Measurements from ENCODE around the gene WNT4.
A peak's percentile ranks its signal among the peaks of the same experiment; 100 is the strongest.

WNT4 gene

DNA sequence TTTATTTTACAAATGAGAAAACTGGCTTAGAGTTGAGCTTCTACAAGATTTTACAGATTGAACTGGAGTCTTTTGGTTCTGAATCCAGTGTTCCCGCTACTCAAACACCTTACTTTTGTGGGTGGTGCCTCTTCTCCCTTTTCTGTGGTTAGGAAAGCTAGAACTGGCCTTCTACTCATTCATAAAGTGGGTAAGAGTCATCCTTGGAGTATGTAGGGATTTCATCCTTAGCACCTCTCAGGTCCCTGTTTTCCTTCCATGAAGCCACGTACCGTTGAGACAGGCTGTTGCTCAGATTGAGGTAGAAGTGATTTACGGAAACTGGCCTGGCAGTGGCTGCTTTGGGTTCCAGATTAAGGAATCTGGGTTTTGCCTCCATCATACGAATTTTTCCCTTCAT, 35.8 kb downstream of the WNT4 start:
- no peak for DNase-seq

DNA sequence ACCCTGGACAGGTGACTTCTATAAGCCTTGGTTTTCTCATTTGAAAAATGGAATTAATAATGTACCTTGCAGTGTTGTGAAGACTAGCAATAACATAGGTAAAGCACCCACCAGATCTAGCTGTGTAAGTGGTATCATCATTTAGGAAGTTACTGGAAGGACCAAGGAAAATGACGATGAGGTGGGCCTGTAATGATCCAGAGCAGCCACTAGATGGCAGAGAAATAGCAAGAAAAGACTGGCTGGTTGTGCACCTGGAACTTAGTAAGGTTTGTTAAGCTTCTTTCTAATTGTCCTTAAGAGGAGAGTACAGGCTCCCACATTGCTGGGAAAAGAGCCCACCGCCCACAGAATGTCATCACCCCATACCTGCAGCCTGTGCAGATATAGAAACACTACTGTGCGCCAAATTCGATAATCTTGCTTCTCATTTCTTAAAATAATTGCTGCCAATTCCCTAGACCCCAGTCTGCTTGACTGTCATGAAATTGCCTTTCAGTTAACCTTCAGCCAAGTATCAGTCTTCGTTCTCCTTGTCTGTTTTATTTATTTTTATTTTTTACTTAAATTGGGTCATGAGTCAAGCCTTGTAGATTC, 37.2 kb downstream of the WNT4 start:
- no peak for DNase-seq

DNA sequence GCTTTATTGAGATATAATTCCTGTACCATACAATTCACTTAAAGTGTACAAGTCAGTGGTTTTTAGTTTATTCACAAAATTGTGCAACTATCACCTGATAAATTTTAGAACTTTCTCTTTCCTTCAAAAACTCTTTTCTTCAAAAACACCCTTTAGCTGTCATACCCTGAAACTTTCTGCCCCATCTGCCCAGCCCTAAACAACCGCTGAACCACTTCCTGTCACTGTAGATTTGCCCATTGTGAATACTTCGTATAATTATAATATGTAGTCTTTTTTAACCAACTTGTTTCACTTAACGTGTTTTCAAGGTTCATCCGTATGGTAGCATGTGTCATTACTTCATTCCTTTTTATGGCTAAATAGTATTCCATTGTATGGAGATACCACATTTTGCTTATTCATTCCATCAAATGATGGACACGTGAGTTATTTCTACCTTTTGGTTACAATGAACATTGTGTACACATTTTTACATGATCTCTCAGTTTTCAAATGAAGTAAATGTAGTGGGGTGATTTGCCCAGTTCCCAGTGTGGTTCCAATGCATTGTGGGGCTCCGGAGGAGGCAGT, 37.9 kb downstream of the WNT4 start:
- DNase-seq: no peak

DNA sequence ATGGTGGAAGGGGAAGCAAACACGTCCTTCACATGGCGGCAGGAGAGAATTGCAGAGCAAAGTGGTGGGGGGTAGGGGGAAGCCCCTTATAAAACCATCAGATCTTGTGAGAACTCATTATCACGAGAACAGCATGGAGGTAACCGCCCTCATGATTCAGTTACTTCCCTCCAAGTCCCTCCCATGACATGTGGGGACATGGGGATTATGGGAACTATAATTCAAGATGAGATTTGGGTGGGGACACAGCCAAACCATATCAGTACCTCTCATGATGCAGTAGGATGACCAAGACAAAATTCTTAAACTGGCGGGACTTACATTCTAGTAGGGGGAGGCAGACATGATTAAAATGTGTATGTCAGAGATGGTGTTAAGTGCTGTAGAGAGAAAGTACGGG, 38.8 kb downstream of the WNT4 start:
- DNase-seq: no peak

DNA sequence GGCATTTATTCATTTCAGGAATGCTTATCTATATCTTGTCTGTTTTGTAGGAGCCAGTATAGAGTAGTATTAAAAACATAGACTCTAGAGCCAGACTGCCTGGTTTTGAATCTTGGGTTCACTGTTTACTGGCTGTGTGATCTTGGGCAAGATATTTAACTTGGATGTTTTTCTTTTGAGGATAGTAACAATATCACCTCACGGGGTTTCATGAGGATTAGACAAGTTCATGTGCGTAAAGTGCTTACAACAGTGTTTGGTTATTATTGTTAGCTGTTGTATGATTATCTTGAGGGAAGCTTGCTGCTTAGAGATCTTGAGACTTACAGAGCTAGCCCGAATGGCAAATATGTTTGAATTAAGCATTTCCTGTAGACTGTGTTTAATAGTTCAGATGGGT, 40.2 kb downstream of the WNT4 start:
- no peak for DNase-seq

DNA sequence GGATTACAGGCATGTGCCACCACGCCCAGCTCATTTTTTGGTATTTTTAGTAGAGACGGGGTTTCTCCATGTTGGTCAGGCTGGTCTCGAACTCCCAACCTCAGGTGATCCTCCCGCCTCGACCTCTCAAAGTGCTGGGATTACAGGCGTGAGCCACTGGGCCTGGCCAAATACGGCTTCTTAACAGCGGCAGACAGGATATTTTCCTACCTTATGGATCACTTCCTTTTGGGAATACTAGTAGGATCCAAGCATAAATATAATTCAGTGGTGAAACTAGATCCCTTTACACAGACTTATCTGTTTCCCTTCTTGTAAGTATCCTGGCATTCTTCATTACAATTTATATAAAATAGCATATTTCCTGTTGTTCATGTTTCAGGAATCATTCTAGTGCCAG, 40.9 kb downstream of the WNT4 start:
- no peak for DNase-seq

DNA sequence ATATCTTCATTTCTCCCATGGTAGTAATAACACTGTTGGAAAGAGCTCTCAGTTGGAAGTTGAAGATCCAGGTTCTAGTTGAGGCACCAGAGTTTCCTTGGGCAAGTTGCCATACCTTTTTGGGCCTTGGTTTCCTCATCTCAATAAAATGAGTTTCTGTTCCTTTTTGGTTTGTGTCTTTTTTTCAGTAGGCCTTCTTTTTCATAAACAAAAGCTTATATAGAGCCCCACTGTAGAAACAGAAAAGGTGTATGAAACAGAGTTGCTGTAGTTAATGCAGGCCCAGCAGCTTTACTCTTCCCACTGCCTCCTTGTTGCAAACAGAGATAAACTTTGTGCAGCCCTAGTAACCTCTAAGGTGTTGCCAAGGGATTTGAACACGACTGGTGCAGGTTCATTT, 41.7 kb downstream of the WNT4 start:
- DNase-seq: no peak

DNA sequence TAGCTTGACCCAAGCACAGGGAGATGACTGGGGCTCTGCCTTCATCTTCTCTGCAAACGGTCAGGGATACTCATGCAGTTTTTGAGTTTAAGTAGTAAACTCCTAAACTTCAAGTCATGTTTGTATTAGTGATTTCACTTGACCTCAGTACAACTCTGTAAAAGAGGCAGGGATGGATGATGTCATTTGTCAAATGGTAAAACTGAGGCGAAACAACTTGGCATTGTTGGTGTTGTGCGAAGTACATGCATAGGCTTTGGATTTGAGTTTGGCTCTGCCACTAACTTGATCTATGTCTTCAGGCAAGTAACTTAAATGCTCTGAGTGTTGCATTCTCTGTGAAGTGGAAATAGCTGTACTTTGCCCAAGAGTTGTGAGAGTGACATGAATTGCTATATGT, 42.7 kb downstream of the WNT4 start:
- no peak for DNase-seq

DNA sequence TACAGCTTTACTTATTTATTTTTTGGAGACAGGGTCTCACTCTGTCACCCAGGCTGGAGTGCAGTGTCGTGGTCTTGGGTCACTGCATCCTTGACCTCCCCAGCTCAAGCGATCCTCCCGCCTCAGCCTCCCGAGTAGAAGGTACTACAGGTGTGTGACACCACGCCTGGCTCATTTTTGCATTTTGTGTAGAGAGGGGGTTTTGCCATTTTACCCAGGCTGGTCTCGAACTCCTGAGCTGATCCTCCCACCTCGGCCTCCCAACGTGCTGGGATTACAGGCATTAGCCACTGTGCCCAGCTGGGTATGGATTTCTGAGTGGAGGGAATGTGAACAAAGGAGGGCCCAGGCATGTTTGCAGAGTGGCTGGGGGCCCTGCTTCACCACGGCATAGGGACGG, 44.1 kb downstream of the WNT4 start:
- no peak for DNase-seq

DNA sequence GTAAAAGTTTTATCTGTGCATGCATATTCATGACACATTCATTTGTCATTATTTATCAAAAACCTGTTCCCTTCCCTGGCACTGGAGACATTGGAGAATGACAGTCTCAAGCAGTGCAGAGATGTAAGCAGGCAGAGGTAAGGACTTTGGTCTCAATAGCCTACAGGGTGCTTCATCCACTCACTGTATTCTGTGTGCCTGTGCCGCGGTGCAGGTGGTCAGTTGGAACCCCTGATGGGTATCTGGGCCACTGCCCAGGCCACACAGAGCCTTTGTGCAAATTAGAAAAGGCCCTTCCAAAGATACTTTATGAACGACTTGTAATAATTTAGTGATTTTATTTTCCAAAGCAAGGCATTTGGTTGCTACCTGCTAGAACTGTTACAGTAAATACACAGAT, 46.4 kb downstream of the WNT4 start:
- no peak for DNase-seq

DNA sequence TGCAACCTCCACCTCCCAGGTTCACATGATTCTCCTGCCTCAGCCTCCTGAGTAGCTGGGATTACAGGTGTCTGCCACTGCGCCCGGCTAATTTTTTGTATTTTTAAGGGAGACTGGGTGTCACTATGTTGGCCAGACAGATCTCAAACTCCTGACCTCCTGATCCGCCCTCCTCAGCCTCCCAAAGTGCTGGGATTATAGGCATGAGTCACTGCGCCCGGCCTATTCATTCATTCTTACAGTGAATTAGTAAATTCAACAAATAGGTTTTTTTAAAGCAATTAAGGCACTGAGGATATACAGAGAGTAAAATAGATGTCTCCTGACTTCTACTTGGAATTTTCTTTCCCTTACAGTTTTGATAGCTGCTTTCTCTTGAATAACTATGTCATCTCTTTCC, 46.9 kb downstream of the WNT4 start:
- DNase-seq: no peak

DNA sequence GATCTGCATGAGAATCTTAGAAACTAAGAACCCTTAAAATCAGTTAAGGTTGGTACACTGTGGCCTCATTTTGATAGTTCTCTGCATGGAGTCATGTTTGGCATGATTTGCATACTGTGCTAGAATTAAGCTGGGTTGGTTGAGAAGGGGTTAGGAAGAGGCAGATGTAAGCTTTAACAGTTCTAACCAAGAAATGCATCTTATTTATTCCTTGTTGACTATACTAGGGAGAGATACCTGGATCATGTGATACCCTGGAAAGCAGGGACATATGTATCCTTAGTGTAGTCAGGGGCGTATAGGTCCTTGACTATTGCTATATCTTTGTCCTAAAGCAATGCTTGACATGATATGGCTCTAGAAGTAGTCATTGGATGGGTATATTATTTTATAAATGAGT, 49.4 kb downstream of the WNT4 start:
- no peak for DNase-seq

DNA sequence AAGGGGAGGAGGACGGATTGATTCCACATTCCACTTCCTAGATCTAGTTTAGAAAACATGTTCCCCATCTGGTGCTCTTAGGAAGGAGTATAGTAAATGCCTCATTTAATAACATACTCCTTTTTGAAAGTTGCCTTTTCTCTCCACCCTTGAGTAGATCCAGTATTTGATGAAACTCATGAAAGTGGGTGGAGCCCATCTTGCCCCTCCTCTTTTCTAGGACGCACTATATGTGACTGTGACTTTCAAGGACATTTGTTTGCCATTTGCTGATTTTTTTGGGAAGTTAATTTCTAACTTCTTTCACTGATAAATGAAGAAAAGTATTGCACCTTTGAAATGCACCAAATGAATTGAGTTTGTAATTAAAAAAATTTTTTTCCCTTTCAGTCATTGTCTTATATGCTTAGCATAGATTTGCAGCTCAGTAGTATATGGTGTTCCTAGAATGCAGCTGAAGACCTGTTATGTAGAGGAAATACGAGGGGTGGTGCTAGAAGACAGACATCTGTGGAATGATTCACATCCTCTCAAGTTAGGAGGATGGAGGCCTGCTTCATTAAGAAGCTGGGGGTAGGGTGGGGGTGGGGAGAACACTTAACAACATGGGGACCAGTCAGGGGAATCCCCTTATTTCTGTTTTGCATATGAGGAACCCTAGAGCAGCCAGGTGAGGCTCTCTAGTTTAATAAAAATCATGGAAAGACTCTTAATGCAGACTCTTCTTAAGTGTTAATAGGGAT, 50.7 kb downstream of the WNT4 start:
- peak; percentile 20 for DNase-seq

DNA sequence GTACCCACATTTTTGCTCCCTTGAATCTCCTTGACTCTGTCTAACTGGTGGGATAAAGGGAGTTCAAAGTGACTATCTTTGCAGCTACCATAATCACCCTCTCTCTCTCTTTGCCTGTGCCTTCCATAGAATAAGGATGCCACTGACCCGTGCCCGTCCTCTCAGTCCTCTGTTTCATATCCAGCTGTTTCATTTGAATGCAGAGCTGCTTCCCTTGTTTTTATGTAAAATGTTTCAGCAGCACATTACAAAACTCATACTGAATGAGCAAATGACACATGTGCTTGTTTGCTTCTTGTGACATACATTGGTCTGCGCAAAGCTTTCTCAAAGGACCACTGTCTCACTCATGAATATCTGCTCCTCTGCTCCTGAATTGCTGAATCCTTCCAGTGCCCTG, 52.0 kb downstream of the WNT4 start:
- no peak for DNase-seq

DNA sequence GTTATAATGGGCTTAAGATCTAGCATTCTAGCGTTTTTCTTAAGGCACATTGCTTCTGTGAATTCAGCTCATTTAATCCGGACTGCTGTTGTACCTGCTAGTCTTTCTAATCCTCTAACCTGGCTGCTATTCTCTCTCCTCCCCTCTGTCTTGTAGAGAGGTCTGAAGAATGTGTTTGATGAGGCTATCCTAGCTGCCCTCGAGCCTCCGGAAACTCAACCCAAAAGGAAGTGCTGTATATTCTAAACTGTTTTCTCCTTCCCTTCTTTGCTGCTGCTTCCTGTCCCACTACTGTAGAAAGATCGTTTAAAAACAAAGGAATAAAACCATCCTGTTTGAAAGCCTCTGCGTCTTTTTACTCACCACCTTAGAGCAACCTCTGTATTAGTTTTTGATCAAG, 53.1 kb downstream of the WNT4 start:
- no peak for DNase-seq

DNA sequence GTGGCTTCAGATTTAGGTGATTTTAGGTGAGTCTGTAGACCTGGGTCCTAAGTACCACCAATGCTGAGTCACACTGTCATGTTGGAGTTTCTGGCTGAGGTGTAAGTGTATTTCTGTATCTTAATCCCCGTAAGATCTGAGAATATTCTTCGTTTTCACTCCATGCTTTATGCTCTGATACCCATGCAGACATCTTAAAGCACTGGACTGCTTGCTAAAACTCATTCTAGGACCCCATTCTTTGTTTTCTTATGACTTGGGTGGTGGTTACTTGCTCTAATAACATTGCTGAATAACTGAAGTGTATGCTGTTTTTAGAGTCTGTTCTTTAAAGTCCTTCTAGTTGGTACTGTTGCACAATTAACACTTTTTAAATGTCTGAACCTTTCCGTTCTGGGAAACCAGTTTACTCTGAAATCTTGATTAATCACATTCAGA, 53.7 kb downstream of the WNT4 start:
- no peak for DNase-seq

DNA sequence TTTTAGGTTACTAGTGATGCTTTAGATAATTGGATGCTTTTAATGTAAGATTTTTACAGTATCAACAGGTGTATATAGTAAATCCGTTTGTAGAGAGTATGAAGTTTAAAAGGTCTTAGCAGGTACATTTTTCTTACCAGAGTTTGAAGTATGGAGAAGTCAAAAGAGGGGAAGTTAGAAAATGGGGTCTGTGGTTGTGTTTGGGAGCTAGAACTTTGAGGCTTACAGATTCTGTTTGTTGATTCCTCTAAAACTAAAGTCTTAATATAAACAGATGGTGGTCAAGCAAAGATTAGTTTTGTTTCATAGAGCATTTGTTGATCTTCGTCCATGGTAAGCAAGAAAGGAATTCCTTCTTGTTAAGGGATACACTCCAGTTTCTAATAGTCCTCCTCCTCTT, 54.6 kb downstream of the WNT4 start:
- no peak for DNase-seq

DNA sequence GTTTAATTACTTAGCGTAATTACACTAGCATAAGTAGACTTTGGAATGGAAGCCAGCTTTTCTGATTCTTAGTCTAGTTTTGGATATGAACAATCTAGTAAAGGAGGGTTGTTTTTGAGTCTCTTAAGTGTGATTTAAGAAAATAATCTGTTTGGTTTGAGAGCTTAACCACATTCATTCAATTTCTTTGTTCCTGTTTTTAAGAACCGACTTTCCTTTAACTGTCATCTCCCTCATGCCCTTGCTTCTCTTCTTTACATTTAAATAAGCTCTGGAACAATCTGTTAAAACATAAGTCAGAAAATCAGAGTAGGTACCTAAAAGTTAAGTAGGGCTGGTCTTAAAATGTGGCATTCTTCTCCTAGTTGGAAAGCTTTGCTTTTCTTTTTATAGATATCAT, 62.7 kb downstream of the WNT4 start:
- DNase-seq: no peak

DNA sequence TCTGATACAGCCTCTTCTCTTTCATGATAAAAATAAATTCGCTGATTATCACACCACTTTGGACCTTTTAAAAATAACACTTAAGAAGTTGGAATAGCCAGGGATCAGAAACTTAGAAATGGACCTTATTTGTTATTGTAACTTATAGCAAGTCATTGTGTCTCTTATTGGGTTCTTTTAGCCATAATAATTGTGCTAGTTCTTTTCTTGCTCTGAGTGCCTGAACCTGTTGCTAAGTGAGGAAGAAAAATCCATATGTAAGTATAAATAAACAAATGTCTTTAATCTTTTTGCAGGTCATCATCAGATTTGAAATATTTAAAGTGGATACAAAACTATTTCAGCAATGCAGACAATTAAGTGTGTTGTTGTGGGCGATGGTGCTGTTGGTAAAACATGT, 64.8 kb downstream of the WNT4 start:
- DNase-seq: no peak

DNA sequence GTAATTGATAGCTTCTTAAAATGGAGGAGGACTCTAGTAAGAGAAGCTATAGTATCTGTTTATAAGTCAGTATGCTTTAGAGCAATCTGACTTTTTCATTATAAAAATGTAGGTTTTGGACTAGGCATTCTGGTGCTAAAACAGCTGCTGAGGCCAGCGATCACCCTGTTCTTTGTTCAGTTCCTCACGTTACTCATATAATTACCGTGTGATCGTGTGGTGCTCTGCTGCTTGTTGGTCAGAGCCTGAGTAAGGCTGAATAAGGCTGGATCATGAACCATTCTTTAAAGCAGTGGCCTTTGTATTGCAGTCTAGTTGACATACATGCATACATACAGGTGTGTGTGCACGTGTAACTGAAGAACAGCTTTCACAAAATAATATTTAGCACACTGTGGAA, 65.2 kb downstream of the WNT4 start:
- no peak for DNase-seq

DNA sequence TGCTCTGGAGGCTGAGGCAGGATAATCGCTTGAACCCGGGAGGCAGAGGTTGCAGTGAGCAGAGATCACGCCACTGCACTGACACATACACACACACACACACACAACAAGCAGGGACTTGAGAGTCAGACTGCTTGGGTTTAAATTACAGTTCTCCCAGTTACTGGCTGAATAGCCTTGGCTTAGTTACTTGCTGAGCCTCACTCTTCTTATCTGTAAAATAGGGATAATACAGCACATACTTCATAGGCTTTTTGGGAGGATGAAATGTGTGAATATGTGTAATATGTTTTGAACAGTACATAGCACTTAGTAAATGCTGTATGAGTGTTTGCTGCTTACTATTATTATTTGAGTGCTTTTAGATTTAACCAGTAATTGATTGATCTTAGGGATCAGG, 66.6 kb downstream of the WNT4 start:
- no peak for DNase-seq

DNA sequence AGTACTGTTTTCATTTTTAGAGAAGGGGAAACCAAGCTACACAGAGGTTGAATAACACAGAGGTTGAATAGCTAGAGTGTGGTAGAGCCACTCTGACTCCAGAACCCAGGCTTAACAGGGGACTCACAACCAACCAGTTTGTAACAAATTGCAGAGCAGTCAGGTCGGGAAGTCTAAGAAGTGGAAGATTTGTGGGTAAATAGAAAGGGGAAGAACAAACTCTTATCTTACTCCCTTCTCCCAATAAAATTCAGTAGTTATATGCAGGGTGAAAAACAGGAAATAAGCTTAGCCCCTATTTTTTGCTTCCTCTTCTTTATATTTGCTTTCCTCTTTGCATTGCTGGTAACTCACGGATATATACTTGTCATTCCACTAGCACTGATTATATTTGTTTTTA, 67.2 kb downstream of the WNT4 start:
- DNase-seq: no peak

DNA sequence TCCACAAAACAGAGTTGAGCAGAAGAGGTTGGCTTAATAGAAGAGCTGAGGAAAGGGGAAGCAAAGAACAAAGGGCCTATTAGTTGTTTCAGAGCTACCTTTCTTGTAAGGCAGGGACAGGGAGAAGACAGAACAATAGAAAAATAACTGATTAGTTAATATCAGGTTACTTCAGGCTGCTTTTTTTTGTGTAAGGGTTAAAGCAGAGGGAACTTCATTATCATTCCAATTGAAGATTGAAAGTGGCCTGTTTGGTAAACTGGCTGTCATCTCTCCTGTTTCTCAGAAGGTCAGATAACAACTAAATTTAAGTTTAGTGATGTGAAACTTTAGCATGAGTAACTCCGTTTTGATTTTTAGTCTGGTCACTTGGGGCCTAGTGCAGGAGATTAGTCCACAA, 68.1 kb downstream of the WNT4 start:
- DNase-seq: no peak

DNA sequence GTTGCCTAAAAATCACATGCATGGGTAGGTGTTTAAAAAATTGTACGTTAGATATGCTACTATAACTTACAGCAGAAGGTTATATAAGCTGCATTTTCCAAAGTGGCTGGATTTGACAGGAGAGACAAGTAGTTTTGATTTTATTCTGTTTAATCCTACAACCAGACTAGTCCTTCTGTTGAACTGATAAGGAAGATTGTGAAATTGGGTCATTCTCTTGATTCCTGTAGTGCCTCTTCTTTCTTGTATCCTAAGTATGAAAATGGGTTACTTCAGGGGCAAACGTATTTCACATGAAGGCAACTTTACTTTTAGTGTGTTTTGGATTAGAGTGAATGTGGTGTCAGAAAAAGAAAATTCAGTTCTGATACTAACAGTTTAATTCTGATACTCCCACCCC, 71.4 kb downstream of the WNT4 start:
- no peak for DNase-seq

All from effector CD8-positive, alpha-beta T cell (primary cell).